NCI-H524 treated with DMSO at 0.1 percent for 48 hours (cell line): ENCODE measurements around the gene PALLD.
"Not testable (repeated sequence)": the region's sequence is repeated elsewhere in the genome, so short reads cannot be mapped to it uniquely, and the experiment has no call there.

Source experiments
- DNase-seq: peaks from one replicate; lab custom pipeline; 2025; lab: John Stamatoyannopoulos, UW

Gene PALLD

GRCh38 chr4:168678751-168679366 lies 182.0 kb downstream of the PALLD start:
- DNase-seq = no peak

- DNase-seq = no peak
These were observed 182.5 kb downstream of the PALLD start for GRCh38 chr4:168679397-168679796.

DNA sequence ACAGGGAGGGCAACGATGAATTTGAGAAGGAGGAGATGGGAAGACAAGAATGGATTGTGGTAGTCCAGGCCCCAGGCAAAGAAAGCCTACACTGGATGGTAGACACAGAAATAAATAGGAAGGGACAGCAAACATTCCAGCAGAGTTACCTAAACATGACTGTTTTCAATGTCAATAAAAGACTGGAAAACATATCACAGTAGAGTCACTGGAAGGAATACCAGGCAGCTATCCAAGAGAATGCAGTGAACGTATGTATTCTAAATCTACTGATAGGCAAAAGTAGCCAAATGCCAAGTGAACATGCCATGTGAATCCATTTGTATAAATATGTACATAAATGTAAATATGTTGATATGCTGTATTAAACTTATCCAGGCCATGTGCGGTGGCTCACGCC lies 183.0 kb downstream of the PALLD start:
- no peak for DNase-seq

DNA sequence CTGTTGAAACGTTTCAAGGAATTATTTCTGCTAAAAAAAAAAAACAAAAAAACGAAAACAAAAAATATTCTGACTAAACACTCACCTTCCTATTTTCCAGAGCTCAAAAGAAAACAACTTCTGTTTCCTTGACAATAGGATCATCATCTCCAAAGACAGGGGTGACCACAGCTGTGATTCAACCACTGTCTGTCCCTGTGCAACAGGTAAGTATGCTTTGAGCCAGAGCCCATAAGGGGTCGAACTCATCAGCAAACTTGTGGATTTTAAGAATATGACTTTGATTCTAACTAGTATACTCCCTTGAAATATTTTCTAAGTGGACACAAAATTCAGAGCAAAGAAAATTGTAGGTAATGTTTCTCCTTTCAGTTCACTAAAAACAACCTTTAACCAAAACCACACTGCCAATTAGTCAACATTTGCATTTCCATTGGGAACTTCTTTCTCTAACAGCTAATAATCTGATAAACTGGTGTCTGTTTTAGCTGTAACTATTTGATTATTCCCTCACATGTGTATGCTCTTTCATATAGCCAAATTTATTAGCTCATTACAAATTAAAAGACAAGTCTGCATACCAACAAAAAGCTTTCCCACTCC lies 186.1 kb downstream of the PALLD start:
- DNase-seq = no peak

GRCh38 chr4:168683595-168683994 lies 186.7 kb downstream of the PALLD start:
- DNase-seq = no peak

GRCh38 chr4:168685136-168685809 lies 188.4 kb downstream of the PALLD start:
- DNase-seq = no peak

- DNase-seq = no peak
These were observed 191.7 kb downstream of the PALLD start for GRCh38 chr4:168688584-168688983.

DNA sequence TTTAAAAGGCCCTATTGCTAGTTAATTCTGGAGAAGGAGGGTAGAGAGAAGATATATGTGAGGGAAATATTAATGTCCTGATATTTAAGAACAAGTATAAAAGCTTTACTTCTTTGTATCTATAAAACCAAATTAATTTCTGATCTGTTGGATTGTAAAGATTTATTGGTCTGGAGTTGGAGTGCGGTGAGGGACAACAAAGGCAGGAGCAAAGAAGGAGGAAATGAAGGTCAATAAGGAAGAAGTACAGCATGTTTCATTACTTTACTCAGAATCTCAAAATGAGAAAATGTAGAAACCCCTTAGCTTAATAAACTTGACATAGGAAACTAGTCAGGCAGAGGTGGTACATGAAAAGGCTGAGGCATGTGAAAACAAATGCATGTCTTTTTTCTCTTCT lies 192.9 kb downstream of the PALLD start:
- no peak for DNase-seq

DNA sequence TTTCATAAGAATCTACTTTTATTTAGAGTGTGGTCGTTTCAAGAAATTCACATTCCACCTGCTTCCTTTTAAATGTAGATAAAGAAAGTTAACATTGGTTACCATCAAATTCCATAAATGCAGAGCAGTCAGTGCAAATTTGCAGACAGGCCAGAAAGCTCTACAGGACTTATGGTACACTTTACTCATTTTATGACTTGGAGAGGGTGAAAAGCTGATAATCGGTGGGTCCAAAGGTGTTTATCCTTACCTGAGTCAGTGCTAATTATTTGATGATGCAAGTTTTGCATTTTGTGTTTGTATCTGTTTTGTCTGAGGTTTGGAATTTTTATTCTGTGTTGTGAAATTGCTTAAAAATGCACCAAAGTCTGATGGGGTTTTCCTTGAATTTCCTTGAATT lies 193.3 kb downstream of the PALLD start:
- no peak for DNase-seq

- no peak for DNase-seq
These were observed 194.9 kb downstream of the PALLD start for GRCh38 chr4:168691631-168692369.

GRCh38 chr4:168693750-168694490 lies 197.1 kb downstream of the PALLD start:
- no peak for DNase-seq

DNA sequence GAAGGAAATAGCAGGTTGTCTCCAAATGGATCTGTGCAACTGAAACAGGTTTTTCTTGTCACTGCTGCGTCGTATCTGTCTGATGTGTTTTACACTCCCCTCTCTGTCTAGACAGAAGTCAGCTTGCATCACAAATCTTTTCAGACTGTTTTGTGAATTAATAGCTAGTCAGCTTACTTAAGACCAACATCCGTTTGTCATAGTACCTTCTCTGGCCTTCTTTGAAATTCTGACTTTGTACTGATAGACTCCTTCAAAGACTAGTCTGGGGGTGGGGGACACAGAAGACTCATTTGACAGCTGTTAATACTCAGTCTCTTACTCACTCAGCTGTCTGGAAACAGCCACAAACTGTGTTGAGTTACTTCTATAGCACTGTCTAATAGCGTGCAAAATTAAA lies 197.8 kb downstream of the PALLD start:
- DNase-seq = no peak

DNA sequence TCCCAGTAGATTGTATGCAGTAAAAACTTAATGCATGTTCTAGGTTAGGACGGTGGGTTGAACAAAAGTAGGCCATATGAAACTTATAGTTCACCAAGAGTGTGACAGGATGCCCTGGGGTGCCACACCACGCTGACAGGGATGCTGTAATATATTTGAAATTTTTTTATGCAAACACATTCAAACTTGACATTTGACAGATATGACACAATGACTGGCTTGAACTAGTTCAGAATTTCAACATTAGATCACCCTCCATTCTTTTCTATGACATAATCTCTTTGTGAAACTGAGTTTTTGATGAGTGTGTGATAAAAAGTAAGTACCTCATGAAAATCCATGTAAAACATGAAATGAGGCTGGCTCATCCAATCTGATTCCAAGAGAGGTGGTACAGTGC lies 198.4 kb downstream of the PALLD start:
- DNase-seq = no peak

DNA sequence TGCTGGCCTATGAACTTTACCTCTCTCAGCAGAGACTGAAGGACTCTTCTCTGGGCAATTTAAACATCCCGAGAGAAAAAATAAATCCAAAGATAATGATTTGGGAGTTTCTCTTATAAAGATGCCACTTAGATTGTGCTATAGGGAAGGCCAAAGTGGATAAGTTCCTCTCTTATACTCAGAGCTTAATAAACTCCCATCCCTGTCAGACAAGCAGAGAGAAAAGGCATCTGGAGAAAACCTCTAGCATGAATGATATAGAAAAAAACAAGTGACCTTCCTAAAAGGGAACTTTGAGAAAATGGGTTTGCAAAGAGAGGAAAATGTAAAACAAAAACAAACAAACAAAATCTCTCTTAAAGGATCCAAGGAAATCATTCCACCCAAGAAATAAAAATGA lies 199.4 kb downstream of the PALLD start:
- no peak for DNase-seq

DNA sequence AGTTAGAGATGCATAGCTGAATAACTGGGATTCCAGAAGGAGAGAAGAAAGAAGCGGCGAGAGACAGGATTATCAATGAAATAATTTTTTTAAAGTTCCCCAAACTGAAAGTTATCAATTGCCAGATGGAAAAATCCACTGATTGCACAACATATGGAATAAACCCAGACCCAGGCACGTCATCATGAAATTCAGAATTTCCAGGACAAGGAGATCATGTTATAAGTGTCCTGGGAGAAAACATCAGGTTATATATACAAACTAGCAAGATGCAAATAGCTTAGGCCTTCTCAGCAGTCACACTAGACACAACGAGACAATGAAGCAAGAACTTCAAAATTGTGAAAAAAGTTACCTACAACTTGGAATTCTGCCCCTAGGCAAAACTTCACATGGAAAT lies 200.0 kb downstream of the PALLD start:
- DNase-seq = no peak

- no peak for DNase-seq
These were observed 202.5 kb downstream of the PALLD start for GRCh38 chr4:168699224-168699878.

GRCh38 chr4:168701061-168701460 lies 204.2 kb downstream of the PALLD start:
- DNase-seq = no peak

DNA sequence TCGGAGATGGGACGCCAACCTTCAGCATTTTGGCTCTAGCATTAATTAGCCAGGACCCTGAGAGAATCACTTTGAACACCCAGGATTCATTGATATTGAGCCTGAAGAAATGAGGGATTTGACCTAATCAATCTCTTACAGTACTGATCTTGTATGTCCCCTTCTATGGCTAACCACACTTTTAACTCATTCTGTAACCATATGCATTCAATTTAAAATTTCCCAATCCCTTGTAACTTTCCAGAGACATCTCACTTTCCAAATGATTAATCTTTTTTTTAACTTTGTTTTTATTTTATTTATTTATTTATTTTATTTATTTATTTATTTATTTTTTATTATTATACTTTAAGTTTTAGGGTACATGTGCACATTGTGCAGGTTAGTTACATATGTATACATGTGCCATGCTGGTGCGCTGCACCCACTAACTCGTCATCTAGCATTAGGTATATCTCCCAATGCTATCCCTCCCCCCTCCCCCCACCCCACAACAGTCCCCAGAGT lies 205.8 kb downstream of the PALLD start:
- not testable (repeated sequence) for DNase-seq

DNA sequence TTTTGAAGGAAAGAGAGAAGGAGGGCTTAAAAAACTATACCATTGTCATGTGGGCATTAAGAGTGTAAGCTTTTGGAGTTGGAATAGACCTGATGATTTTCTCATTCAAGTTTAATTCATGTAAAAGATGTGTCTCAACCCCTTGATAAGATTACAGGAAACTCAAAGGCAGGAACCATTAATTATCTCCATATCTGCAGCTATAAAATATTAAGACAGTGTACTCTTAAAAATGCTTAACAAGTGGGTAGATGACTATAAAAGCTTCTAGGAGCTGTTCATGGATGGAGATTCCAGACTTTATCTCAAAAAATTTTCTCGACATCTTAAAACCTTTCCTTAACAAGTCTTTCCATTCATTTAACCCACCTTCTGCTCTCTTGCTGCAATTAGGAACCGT lies 208.3 kb downstream of the PALLD start:
- no peak for DNase-seq

DNA sequence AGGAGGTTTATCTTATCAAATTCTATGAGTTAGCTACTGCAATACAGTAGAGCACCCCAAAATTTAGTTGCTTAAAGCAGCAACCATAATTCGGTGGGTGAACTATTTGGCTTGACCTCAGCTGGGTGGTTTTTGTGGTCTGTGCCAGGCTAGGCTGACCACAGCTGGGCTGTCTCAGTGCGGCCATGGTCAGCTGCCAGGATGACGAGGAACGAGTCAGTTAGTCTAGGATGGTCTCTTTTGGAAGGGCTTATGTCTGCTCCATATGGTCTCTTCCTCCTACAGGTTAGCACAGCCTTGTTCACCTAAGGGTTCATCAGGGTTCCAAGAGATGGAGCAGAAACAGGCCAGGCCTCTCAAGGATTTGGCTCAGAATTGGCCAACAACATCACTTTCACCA lies 210.4 kb downstream of the PALLD start:
- no peak for DNase-seq

DNA sequence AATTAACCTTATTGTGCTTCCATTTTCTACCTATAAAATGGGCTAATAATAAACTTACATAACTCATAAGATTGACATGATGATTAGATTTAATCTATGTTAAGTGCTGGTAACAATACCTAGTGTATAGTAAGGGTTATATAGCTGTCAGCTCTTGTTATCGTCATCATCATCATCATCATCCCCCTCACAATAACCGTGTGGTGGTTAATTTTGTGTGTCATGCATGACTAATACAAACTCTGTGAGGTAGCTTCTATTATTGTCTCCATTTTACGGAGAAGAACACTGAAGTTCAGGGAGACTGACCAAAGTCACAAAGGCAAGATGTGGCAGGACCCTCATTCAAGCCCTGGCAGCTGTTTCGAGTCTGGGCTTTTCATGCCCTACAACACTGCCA lies 211.3 kb downstream of the PALLD start:
- DNase-seq = no peak
